Peyer's patch (tissue), 4 donors: Measurements from ENCODE around the gene CSNK1G1. TPM values are rescaled to one million over a fixed set of nuclear protein-coding genes. Genes with fewer than 3 reads are reported as not detected.
"Not testable (repeated sequence)": the region's sequence is repeated elsewhere in the genome, so short reads cannot be mapped to it uniquely, and the experiment has no call there.

Source experiments
- DNase-seq, 3 donors: peaks; one replicate each; pipeline ENCODE4 v3.0.0-alpha.2; 2017 to 2019
- H3K27ac ChIP-seq, 4 donors: fragments of 200-600 bp; sonication (generic); one replicate each; pipeline ENCODE4 v1.5.1; 2016 to 2019
- H3K27me3 ChIP-seq, 2 donors: fragments of 200-600 bp; sonication (generic); one replicate each; pipeline ENCODE4 v1.5.1; 2019
- H3K36me3 ChIP-seq, 3 donors: fragments of 200-600 bp; sonication (generic); one replicate each; pipeline ENCODE4 v1.5.1; 2016 to 2019
- H3K4me1 ChIP-seq, 4 donors: fragments of 200-600 bp; sonication (generic); one replicate each; pipeline ENCODE4 v1.5.1; 2016 to 2019
- H3K4me3 ChIP-seq, 4 donors: fragments of 200-600 bp; sonication (generic); 1 replicate in 3 of 4; 2 replicates in 1 of 4; pipeline ENCODE4 v1.5.1; 2016 to 2019; ENCODE audit warnings: mild to moderate bottlenecking in 1 of 4
- H3K9me3 ChIP-seq, 4 donors: fragments of 200-600 bp; sonication (generic); one replicate each; pipeline ENCODE4 v1.5.1; 2016 to 2019; ENCODE audit warnings: mild to moderate bottlenecking in 1 of 4
- POLR2A ChIP-seq, 2 donors: fragments of 450-650 bp; IDR thresholded peaks; one replicate each; pipeline ENCODE4 v1.5.1; 2017; ENCODE audit warnings: antibody characterized with exemption in 2 of 2, mild to moderate bottlenecking in 2 of 2, moderate library complexity in 2 of 2
- total RNA-seq, 4 donors: library from RNA; depleted of rRNA; stranded (reverse); fragments of >200 nt; gene quantifications; one replicate each; pipeline ENCODE4 v1.1.0, GENCODE V29; 2016
- TF ChIP-seq, protein P1 (sequence below), 6 experiments: fragments of 450-650 bp in 4 of 6; fragments of 200-600 bp in 2 of 6; sonication (generic) in 1 of 6; IDR thresholded peaks; one replicate each; pipeline ENCODE4 v1.5.1; 2017 to 2019; ENCODE audit warnings: antibody characterized with exemption in 6 of 6, mild to moderate bottlenecking in 3 of 6, moderate library complexity in 1 of 6

CSNK1G1 gene
- total RNA-seq = 10 to 100 TPM; 12.3 to 36.5 (median 24.2) TPM

DNA sequence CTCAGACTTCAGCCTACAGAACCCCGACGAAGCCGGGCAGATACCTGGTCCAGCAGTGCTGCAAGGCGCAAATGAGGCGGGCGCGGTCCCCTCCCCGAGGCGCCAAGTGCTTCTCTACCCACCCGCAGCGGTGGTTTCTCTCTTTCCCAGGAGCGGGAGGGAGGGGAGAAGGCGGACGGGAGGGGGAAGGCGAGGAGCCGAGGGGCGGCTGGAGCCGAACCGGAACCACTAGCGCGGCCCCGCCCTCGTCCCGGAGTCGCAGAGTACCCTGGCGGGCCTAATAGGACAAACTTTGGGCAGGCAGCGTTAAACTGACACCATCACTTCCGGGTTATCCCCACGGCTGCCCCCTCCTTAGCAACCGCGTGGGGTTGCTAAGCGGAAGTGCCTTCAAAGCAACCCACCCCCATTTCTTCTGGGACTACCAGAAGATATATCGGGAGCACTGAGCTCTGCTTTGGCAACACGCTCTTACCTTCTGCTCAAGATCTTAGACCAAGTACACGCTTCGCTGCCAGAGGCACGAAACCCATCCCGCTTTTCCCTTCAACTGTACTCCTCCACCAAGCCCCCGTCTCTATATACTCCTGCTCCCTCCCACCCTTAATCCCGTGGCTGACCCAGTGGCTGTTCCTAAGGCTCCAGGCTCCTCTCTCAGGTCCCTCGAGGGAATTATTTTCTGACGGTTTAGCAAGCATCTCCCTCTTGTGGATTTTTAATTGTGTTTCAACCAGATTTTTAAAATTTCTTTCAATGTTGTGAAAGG is at the start of gene CSNK1G1:
Gene CSNK1G1, minus strand, starts transcription at position 230 of the 766 bp plus-strand sequence. CDS start 55,674 bp downstream, outside the sequence.
- Histone ChIP-seq H3K9me3 (no peaks in the 10 kb centered on the region), H3K4me3 (peak within 1 kb of the TSS; percentile 77 to 93 (median 82)), H3K27me3 (no peaks in the 10 kb centered on the region), H3K36me3 (no peaks in the 10 kb centered on the region), H3K27ac (peak within 1 kb of the TSS; percentile 68 to 79 (median 74)), H3K4me1 (peaks cover 0 to 5% (median 0%) of the 10 kb centered on the region in 4 donors)
- TF ChIP-seq, protein P1, sequence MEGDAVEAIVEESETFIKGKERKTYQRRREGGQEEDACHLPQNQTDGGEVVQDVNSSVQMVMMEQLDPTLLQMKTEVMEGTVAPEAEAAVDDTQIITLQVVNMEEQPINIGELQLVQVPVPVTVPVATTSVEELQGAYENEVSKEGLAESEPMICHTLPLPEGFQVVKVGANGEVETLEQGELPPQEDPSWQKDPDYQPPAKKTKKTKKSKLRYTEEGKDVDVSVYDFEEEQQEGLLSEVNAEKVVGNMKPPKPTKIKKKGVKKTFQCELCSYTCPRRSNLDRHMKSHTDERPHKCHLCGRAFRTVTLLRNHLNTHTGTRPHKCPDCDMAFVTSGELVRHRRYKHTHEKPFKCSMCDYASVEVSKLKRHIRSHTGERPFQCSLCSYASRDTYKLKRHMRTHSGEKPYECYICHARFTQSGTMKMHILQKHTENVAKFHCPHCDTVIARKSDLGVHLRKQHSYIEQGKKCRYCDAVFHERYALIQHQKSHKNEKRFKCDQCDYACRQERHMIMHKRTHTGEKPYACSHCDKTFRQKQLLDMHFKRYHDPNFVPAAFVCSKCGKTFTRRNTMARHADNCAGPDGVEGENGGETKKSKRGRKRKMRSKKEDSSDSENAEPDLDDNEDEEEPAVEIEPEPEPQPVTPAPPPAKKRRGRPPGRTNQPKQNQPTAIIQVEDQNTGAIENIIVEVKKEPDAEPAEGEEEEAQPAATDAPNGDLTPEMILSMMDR (IDR thresholded peaks at IDR 0.05) = peak in 4 of 6 experiments; percentile 10 to 54 (median 45)
- peak in 1 of 2 donors; percentile 12 for TF ChIP-seq POLR2A (IDR thresholded peaks at IDR 0.05)
- DNase-seq = peak; percentile 92 to 97 (median 93)

DNA sequence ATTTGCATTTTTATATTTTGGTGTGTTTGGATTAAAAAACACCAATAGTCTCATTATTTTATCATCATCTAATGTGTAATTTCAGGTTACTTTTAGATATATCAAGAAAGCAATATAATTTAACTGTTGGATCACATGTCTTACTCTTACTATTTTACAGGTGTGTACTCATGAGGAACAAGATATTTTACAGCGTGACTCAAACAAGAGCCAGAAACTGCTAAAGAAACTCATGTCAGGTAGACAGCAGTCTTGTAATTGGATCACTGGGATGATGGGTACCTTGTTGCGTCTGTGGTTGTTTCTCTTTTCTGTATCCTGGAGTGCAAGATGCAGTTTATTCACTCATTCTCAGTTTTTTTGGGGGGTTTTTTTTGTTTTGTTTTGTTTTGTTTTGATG is 44.6 kb upstream of the CSNK1G1 start:
- Histone ChIP-seq H3K27me3 (no peaks in the 10 kb centered on the region), H3K36me3 (peaks cover 0 to 98% (median 0%) of the 10 kb centered on the region in 3 donors), H3K4me3 (no peak overlapping the region), H3K4me1 (no peaks in the 10 kb centered on the region), H3K9me3 (no peaks in the 10 kb centered on the region), H3K27ac (no peak overlapping the region)
- TF ChIP-seq, protein P1 (IDR thresholded peaks at IDR 0.05) = no peak
- TF ChIP-seq POLR2A (IDR thresholded peaks at IDR 0.05) = no peak
- no peak for DNase-seq

DNA sequence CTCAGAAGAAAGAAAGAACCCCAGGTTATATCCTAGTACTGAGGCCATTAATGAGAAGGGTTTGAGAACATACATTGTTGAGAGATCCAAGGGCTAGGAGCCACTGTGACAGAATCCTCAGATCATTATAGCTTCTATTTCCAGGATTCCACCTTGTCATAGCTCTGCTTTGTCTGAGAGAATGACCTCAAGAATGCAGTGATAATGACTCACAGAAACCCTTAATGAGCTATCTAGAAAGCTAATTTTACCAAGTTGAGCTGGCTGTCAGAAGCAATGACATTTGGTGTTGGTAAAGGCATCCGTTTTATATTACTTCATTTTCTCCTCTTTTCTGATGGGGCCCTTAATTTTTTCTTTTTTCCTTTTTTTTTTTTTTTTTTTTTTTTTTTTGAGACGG is 42.6 kb upstream of the CSNK1G1 start:
- Histone ChIP-seq H3K4me1 (no peaks in the 10 kb centered on the region), H3K36me3 (peaks cover 0 to 98% (median 0%) of the 10 kb centered on the region in 3 donors), H3K4me3 (no peak overlapping the region), H3K9me3 (no peaks in the 10 kb centered on the region), H3K27me3 (no peaks in the 10 kb centered on the region), H3K27ac (no peak overlapping the region)
- no peak for TF ChIP-seq POLR2A (IDR thresholded peaks at IDR 0.05)
- TF ChIP-seq, protein P1 (IDR thresholded peaks at IDR 0.05) = no peak
- DNase-seq = no peak

GRCh38 chr15:64396789-64397188 is 40.8 kb upstream of the CSNK1G1 start:
- H3K27ac ChIP-seq = no peak overlapping the region
- TF ChIP-seq POLR2A (IDR thresholded peaks at IDR 0.05) = no peak
- TF ChIP-seq, protein P1 (IDR thresholded peaks at IDR 0.05) = no peak
- H3K36me3 ChIP-seq = peaks cover 0 to 84% (median 0%) of the 10 kb centered on the region in 3 donors

DNA sequence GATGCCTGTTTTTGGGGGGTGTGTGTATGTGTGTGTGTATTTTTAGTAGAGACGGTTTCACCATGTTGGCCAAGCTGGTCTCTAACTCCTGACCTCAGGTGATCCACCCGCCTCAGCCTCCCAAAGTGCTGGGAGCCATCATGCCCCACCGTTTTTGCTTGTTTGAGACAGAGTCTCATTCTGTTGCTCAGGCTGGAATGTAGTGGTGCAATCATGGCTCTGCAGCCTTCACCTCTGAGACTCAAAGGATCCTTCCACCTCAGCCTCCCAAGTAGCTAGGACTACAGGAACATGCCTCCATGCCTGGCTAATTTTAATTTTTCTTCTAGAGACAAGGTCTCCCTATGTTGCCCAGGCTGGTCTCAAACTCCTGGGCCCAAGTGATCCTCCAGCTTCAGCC is 36.5 kb upstream of the CSNK1G1 start:
- not testable (repeated sequence) for H3K4me3 ChIP-seq, H3K27ac ChIP-seq, H3K9me3 ChIP-seq, H3K27me3 ChIP-seq
- H3K4me1 ChIP-seq = peaks cover 0 to 14% (median 4%) of the 10 kb centered on the region in 4 donors
- peak in 1 of 3 donors; percentile 19 for DNase-seq
- peaks cover 0 to 41% (median 0%) of the 10 kb centered on the region in 3 donors for H3K36me3 ChIP-seq

More at GRCh38 chr15:64396789-64397188, 40.8 kb upstream of the CSNK1G1 start:
- no peak for DNase-seq
- no peaks in the 10 kb centered on the region for H3K4me1 ChIP-seq
- H3K4me3 ChIP-seq = no peak overlapping the region
- no peaks in the 10 kb centered on the region for H3K27me3 ChIP-seq
- no peaks in the 10 kb centered on the region for H3K9me3 ChIP-seq

DNA sequence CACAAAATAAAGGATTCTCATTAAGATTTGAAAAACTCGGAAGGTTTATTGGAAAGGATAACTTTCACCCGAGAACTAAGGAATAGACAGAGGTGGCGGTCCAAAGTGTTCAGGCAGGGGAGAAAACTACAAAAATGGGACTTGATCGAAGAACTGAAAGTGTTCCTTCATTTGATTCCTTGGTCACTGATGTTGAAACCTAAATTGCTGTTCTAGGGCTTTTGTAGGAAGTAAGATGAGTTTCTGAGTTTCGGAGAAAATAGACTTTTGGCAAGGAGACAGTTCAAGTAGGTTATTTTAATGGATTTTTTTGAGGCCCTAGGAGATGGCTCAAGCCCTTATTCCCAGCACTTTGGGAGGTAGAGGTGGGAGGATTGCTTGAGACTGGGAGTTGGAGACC is 33.1 kb upstream of the CSNK1G1 start:
- H3K27ac ChIP-seq = no peak overlapping the region
- peak in 1 of 3 donors; percentile 5 for DNase-seq
- peaks cover 0 to 14% (median 4%) of the 10 kb centered on the region in 4 donors for H3K4me1 ChIP-seq
- H3K27me3 ChIP-seq = no peaks in the 10 kb centered on the region
- no peak for TF ChIP-seq POLR2A (IDR thresholded peaks at IDR 0.05)
- TF ChIP-seq, protein P1 (IDR thresholded peaks at IDR 0.05) = no peak
- no peaks in the 10 kb centered on the region for H3K9me3 ChIP-seq
- H3K4me3 ChIP-seq = peak overlapping the region in 1 of 4 donors; percentile 96
- peaks cover 0 to 8% (median 0%) of the 10 kb centered on the region in 3 donors for H3K36me3 ChIP-seq
